NCI-H510A (cell line): ENCODE measurements around the gene IQGAP2.

Source experiments
- DNase-seq: peaks from one replicate; lab custom pipeline; 2025; lab: John Stamatoyannopoulos, UW

The IQGAP2 gene

DNA sequence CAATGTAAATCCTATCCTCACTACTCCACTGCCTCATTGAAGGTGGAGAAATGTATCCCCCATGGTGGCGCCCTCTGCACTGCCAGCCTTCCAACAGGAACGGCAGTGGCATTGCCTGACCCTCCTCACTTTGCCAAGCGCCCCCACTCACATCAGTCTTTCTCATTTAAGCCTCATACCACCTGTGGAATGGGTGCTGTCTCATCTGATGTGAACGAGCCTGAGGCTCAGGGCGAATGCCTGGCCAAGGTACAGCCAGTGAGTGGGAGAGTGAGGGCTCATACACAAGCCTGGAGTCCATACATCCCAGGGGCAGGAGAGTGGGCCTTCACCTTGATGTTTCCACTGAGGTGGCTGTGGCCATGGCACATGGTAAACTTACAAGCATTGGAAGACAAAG lies 209.9 kb downstream of the IQGAP2 start:
- DNase-seq: no peak

DNA sequence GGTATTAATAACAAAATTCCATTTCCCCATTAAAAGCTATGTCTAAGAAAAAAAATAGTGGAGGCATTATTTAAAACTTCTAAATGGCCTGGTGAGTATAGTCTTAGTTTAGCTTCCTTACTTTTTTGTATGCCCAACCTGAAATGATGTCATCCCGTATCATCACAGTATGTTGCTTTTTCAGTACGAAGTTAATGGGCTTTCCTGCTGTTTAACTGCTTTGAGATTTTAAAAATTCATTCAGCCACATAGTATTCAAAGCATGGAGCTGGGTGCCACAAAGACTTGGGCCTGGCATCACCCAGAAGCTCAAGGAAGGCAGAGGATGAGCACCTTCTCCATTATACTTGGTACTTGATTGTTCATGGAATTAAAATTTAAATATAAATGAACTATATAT lies 212.7 kb downstream of the IQGAP2 start:
- DNase-seq: no peak

DNA sequence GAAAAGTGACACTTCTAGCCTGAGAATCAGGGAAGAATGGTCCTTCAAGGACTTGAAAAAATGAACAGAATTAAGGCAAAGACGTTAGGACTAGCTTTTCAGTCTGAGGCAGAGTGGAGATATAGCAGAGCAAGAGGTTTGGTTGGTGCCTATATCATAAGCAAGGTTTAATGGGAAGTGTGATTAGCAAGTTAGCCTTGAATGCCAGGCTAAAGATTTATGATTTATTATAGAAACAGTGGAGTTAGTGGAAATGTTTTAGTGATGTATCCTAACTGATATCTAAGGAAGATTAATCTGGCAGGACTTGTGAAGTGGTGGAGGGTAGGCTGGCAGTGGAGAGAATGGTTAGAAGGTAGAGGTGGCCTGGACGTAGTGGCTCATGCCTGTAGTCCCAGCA lies 213.1 kb downstream of the IQGAP2 start:
- no peak for DNase-seq

DNA sequence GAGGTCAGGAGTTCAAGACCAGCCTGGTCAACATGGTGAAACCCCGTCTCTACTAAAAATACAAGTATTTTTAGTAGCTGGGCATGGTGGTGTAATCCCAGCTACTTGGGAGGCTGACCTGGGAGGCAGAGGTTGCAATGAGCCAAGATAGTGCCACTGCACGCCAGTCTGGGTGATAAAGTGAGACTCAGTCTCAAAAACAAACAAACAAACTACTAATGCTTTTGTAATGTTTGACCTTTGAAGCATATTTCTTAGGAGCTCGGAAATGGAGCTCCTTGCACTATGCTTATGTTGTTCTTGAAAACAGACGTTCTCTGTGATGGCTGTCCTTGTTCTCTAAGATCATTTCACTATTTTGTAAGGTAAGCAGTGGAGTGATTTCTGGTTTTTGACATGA lies 214.1 kb downstream of the IQGAP2 start:
- DNase-seq: no peak

DNA sequence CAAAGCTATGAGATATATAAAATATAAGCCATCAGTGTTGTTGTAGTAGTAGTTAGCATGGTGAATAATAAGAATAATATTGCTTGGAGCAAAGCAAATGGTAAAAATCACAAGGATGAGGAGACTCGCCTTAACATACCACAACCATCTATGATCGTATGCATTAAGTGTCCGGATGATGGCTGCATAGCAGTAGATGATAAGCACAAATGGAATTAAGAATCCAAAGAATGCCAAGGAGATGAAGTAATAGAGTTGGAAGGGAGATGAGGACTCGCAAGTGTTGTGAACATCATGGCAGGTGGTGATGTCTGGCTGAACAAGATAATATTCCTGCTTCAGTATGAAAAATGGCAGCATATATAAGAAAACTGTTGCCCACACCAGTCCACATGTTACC lies 214.6 kb downstream of the IQGAP2 start:
- no peak for DNase-seq

DNA sequence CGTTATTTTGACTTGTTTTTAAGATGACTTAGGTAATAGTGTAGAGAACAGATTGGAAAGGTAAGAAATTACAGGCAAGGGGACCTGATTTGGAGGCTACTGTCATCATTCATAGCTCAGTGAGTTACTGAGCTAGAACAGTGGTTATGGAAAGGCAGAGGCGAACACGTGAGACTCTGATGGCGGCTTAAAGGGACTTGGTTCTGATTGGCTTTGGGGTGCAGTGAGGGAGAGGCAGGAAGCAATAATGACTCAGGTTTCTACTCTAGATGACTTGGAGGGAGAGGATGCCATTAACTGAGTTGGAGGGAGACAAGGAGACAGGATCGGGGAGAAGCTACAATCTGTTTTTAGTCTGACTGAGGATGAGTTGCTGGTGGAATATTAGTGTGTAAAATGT lies 217.1 kb downstream of the IQGAP2 start:
- no peak for DNase-seq

DNA sequence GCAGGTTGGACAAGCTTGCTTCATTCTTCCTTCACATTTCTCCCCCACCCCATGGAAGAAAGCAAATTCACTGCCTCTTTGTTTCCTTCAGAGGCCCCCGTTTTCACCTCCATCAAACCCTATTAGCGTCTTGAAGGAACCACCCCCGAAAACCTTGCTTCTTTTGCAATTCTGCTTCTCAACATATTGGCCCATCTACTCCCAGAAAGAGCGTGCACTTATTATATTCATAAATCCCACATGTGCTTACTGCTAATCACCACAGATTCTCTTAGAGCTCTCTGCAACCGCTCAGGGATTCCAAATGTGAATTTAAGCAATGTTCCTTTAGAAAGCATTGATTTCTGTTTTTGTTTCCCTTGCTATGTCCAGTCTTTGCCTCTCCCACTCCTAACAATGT lies 219.0 kb downstream of the IQGAP2 start:
- DNase-seq: no peak

DNA sequence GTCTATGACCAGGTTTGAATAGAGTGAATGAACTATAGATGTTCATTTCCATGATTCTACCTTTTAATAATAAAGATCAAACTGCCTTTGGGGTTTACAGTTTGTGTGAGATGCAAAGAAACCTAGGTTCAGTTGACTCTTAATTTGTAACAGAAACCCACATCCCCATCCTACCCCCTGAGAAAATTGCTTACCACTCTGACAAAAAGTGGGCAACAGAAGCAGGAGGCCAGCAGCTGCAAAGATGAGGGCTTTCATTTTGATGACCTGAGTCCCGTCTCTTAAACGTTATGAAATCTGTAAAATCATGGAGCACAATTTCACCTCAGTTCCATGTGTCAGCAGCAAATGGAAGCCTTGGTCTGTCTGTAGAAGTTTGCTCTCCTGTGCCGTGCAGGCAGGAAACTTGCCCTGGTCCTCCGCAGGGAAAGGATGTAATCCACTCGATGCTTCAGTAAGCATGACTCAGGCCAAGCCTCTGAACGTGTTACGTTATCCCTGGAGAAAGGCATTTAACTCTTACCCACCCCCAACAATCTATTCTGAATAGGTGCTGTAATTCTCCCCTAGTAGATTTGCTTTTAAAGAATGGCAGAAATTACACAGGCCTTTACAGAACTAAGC lies 220.0 kb downstream of the IQGAP2 start, which contains the start of gene F2RL2:
Gene F2RL2, minus strand, starts transcription at position 431 of the 624 bp plus-strand sequence. Its CDS starts 173 bp downstream, at position 258.
- no peak for DNase-seq

DNA sequence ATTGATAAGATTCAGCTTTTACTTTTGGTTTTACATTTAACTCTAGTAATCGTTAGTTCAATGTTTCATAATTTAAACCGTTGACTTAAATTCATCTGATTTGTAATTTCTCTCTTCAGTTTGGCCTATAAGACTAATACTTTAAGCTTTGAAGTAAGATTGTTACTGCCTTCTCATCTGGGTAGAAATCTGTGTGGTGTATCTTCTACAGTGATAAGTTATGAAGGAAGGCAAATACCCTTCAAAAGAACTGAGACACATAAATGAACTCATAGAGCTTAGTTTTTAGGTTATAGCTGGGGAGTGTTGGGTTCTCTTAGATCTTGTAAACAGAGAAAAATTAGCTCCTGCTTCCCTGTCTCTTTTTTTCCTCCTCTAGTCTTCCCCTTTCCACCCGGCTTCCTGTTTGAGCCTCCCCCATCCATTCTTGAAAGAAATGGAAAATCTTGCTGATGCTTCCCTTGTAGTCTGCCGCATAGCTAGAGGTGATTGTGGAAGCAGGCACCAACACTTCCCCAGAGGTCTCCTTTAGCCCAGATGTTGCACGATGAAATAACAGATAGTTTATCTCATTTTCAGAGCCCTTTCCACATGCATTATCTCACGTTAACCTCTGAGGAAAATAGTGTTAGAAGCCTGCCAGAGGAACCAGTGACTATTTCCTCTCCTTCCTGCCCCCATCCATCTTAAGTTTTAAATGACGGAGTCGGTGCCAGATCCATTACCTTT lies 222.2 kb downstream of the IQGAP2 start:
- no peak for DNase-seq

DNA sequence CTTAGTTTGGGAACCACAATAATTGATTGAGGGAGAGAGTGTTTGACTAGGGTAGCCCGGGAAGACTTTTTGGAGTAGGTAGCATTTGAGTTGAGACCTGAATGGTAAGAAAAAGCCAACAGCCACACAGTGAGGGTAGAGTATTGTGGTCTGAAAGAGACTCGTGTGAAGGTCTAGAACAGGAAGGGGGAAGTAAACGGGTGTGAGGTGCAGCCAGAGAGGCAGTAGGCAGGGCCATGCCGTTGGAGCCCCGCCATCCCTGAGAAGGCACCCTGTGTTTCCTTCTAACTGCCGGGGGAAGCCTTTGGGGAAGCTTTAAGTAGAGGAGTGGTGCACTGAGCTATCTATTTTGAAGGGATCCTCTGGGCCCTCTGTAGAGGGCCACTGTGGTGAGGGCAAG lies 223.7 kb downstream of the IQGAP2 start:
- no peak for DNase-seq

DNA sequence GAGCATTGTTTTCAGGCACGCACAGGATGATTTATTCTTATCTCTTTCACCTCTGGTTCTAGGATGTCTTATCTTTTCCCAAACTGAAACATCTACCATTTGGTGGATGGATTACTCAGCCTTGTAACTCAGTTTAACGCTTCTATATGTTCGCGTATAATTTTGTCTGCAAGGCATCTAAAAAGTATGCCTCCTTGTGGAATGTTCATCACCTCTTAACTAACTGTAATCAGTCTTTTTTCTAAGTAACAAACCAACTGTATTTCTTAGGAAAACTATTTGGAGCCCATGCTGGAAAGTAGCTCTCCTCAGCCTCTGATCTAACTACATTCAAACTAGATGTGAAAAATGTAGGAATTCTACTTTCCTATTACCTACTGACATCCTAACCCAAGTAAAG lies 231.6 kb downstream of the IQGAP2 start:
- DNase-seq: no peak

DNA sequence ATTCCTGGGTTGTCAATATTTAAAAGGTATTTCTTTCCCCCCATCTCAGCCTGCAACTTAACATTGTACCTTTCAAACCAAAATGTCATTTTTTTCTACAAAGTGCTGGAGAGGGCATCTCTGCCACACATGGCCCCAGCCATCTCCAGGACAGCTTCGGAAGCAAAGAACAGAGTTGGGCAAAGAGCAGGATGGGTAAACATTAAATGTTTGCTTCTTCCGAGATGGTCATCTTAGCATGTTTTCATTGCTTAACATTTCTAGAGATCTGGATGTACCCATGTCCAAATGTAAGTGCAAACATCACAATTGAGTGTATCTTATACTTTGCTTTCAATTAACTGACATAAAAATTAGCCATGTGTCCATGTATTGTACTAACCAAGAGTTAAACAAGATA lies 234.4 kb downstream of the IQGAP2 start:
- no peak for DNase-seq

DNA sequence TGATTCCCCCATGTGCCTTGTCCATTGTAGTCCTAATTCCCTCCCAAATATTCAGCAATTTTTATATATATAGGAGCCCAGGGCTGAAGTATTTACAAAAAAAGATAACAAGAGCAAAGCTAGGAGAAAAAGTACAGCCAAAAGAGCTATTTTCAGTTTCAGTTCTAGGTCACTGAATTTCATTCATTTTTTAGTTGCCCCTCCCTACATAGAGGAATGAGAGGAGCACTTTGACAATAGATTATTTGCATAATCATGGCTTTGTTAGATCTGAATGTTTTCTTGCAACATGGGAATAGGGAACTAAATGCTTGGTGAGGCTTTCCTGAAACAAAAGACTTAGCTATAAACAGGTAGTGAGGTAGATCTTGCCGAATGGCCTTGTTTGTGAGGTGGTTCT lies 235.4 kb downstream of the IQGAP2 start:
- no peak for DNase-seq

DNA sequence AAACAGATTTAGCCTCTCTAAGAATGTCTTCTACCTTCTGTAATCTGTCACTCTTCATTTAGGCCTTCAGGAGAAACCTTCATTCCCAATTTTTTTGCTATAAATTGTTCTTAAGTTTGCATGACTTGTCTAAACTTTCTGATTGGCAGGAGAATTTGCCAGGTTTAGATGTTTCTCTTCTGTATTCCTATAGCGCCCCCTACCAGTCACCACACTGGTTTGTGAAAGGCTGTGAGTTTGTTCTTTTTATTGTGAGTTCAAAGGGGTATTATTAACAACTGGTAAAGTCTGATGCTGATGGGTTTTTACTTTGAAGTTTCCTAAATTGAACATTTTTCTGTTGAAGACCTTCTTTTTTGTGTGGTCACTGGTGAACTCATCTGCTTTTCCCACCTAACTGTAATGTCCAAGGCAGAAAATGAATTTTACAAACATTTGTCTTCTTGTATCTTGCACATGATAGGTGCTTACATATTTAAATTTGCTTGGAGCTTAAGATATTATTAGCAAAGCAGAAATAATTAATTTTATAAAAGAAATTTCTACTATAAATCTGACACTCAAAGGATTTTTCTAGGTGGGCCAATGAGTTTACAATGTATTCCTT lies 238.5 kb downstream of the IQGAP2 start:
- DNase-seq: no peak

DNA sequence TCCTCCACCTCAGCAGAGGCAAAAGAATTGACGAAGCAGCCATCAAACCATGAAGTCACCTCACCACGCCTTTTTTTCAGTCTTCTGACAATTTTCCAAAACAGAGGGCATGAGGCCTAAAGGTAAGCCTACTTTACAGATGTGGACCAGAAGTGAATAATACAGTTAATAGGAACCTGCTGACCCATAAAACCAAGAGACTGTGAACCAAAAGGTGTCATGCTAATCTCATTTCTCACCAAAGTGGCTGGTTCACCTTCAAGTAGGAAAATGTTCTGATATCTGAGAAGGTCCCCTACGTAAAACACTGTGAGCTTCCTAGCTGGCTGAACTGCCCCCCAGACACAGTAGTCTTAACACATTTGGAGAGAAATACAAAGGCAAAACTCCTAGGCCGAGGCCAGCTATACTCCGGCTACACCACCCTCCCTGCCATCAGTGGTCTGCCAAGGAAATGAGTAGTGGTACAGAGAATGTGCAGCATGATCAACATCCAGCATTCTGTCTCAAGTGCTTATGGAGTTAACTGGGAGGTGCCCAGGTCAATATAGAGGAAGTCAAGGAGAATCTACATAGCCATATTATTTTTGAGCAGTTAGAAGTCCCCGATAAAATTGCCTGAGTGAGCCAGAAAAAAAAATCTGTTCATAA lies 239.4 kb downstream of the IQGAP2 start:
- DNase-seq: no peak

DNA sequence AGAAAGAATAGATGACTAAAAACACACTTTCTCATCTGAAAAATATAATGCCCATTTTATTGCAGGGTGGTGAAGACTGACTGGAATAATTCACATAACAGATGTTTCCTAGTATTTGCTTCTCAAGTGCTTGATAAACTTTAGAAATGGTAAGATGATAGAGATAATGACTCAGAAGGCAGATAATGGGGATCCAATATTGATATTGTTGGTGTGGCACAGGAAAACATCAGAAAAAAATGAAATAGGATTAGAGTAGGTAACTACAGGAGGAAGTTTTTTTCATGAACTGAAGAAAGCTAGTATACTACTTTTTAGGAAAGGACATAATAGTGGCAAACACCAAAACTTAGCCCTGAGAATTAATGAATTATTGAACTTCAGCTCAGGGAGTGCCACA lies 240.3 kb downstream of the IQGAP2 start:
- DNase-seq: no peak

DNA sequence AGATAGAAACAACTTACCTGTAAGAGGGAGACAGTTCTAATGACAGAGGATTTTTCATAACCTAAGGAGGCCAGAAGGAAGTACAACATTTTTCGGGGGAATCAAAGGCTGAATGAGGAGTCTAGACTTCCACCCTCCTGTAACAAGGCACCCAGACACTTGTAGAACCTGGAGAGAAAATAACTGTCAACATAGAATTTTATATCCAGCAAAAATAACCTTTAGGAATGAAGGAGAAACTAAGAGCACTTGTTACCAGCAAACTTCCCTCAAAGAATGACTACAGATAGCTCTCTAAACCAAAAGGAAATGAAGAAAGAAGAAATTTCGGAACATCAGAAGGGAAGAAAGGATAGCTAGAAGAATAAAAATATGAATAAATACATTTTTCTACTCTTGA lies 246.1 kb downstream of the IQGAP2 start:
- DNase-seq: no peak

DNA sequence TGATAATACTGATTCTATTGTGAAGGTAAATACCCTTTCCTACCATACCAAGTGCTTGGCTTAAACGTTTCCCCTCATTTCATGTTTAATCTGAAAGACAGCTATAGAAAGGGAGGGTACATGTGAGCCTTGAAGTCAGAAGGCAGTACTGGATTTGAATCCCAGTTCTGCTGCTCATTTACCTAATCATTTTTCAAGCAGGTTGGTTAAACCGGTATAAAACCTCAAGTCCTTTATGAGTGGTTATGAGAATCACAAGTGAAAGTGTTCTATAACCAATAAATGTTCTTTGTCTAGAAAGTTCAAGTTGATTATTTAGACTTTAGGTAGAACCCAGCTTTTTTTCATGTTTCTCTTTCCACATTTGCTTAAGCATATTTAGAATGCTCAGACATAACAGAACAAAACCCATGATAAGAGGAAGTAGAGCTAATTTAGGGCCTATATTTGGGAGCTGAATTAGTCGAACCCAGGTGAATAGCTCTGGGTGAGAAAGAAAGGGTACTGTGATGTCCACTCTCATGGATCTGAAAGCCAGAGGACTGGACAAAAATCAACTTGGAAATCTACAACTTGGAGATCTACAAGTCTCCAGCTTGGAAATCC lies 249.8 kb downstream of the IQGAP2 start:
- DNase-seq: no peak

DNA sequence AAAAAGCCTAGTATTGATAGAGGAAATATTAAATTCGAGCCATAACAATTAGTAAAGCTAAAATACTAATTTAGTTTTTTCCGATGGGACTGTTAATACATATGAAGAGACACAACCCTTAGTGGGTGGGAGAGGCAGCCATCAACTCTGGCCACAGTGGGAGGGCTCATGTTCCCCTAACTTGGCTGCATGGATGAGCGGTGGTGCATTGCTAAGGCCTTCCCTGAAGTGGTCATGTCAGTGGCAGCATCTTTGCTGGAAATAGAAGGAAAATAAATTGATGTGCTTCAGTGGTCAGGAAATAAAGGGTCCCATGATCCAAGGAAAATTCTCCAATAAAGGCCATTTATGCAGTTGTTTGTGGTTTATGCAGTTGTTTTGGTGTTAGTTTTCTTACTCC lies 254.0 kb downstream of the IQGAP2 start:
- DNase-seq: no peak

DNA sequence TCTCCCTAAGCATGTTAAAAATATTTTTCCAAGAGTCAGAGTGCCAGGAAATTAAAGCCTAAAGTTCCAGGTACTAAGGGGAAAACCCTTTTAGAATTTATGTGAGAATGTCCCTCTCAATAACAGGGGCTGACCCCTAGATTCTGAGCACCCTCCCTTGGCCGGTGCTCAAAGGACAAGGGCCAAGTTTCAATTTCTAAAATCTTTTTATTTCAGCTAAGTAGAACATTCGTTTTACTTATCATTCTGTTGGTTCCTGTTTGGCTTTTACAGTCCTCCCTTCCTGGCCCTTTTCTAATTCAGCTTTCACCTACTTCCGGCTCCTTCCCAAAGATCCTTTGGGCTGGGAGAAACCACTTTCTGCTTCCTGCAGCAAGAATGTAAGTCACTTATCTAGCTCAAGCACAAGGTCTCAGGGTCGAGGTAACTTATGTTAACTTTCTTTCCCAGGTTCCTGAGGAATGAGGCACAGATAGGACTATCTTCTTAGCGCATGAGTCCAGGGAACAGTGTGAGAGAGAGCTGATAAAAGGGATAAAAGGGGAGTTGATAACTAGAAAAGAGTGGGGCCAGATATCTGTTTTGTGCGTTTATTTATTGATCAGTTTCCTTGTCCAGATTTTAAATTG lies 254.7 kb downstream of the IQGAP2 start:
- no peak for DNase-seq

DNA sequence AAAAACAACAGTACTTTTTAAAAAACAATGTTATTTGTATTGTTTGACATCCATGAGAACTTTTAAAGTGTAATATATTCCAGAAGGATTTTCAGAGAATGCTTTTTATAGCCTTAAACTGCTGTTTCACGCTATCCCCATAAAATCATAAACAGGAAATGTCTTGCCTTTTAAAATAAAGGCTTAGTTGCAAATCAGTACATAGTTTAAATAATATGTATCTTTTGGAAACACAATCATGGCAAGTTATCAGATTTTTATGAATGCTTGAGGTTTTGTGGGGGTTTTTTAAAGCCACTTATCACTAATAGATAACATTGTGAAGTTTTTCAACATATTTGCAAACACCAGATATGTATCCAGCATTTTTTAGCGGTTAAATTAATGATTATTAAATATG lies 257.3 kb downstream of the IQGAP2 start:
- no peak for DNase-seq

DNA sequence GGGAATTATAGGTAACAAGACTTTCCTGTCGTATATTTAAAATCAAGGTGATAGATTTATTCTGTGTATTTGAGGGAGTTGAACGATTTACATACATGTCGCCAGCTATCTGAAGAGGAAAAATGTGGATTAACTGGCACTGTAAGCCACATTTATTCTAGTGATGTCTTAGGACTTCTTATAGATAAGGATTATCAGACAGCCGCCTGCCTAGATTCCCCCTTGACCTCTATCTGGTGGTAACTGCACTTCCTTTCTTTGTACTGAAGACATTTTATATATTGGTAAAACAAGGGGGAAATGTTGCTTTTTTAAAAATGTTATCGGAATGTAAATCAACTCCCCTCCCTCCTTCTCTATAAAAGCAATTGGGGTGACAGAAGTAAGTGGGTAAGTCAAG lies 259.4 kb downstream of the IQGAP2 start:
- DNase-seq: no peak
